Muscle of leg (tissue), 11 donors: ENCODE results near the gene UBE2J1. TPM values are rescaled to one million over a fixed set of nuclear protein-coding genes. Genes with fewer than 3 reads are reported as not detected.

Source experiments
- DNase-seq: peaks from one replicate; pipeline ENCODE4 v3.0.0; 2013
- H3K27ac ChIP-seq: one replicate; pipeline ENCODE4 v1.5.1; 2013; ENCODE audit warnings: mild to moderate bottlenecking, low read length, control low read depth
- H3K27me3 ChIP-seq: one replicate; pipeline ENCODE4 v1.6.1; 2013; ENCODE audit warnings: low read length; ENCODE audit not compliant: control insufficient read depth, insufficient read depth
- H3K36me3 ChIP-seq: one replicate; pipeline ENCODE4 v1.6.1; 2013; ENCODE audit warnings: low read length; ENCODE audit not compliant: control insufficient read depth, insufficient read depth
- H3K4me1 ChIP-seq: one replicate; pipeline ENCODE4 v1.6.1; 2013; ENCODE audit warnings: low read length; ENCODE audit not compliant: control insufficient read depth, insufficient read depth
- H3K4me3 ChIP-seq: one replicate; pipeline ENCODE4 v1.5.1; 2013; ENCODE audit warnings: low read length, control low read depth
- H3K9me3 ChIP-seq: replicated peaks from 2 replicates; pipeline ENCODE4 v1.6.1; 2013; ENCODE audit warnings: low read depth, low read length; ENCODE audit not compliant: control insufficient read depth
- WGBS: methylation state at CpG from one replicate; pipeline ENCODE4 v1.1.5; 2013; ENCODE audit warnings: missing lambda C conversion rate; ENCODE audit not compliant: insufficient coverage; 5-methylcytosine and 5-hydroxymethylcytosine counted together
- polyA plus RNA-seq, 8 donors: library from polyadenylated mRNA; unstranded; fragments of 120-200 nt; gene quantifications; one replicate each; pipeline versions ENCODE4 v1.2.1 to v1.2.3, GENCODE V29; 2013; ENCODE audit warnings: inconsistent platforms in 1 of 8, low replicate concordance in 1 of 8; ENCODE audit not compliant: insufficient read length in 8 of 8, insufficient read depth in 1 of 8
- total RNA-seq: library from RNA; stranded (reverse); fragments of 120-200 nt; gene quantifications from one replicate; pipeline ENCODE4 v1.2.4, GENCODE V29; 2013

The UBE2J1 gene
- total and polyA plus RNA-seq, 9 donors, result 28.3 to 45.9 (median 36.2) TPM

DNA sequence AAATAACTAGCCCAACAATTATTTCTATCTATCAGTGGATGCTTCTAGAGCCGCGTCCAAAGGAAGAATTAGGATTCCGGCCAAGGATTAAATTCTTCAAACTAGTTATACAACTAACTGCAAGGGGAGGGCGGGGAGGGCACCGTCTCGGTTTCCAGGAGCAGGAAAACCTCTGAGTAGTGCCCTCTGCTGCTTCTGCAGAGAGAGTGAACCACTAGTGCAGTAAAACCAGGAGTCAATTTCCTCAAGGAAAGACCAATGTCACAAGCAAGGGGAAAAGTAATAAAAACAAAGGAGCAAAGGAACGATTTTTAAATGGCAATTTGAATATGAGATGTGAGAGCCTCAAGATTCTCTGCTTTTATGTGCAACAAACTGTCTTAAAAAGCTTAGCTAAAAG is 16.5 kb upstream of the UBE2J1 start:
- Histone ChIP-seq H3K27me3 (no peaks in the 10 kb centered on the region), H3K9me3 (no peaks in the 10 kb centered on the region), H3K27ac (no peak overlapping the region), H3K36me3 (peaks cover 3% of the 10 kb centered on the region), H3K4me3 (no peak overlapping the region), H3K4me1 (peaks cover 7% of the 10 kb centered on the region)
- 0% methylated on average over 3 of the region's 7 CpGs for WGBS
- DNase-seq, result peak; percentile 48

- H3K9me3 ChIP-seq, result no peaks in the 10 kb centered on the region
- no peaks in the 10 kb centered on the region for H3K27me3 ChIP-seq
- no CpG with 5 or more reads among the region's 6 CpGs for WGBS
- peaks cover 7% of the 10 kb centered on the region for H3K4me1 ChIP-seq
- no peak overlapping the region for H3K4me3 ChIP-seq
- peaks cover 3% of the 10 kb centered on the region for H3K36me3 ChIP-seq
- no peak overlapping the region for H3K27ac ChIP-seq
- peak; percentile 71 for DNase-seq
These were observed 15.6 kb upstream of the UBE2J1 start for GRCh38 chr6:89368107-89368506.

GRCh38 chr6:89364586-89364985 is 12.1 kb upstream of the UBE2J1 start:
- H3K27ac ChIP-seq, result no peak overlapping the region
- DNase-seq, result no peak
- H3K36me3 ChIP-seq, result no peaks in the 10 kb centered on the region
- H3K9me3 ChIP-seq, result no peaks in the 10 kb centered on the region
- peaks cover 3% of the 10 kb centered on the region for H3K4me1 ChIP-seq
- no peaks in the 10 kb centered on the region for H3K27me3 ChIP-seq
- no peak overlapping the region for H3K4me3 ChIP-seq

DNA sequence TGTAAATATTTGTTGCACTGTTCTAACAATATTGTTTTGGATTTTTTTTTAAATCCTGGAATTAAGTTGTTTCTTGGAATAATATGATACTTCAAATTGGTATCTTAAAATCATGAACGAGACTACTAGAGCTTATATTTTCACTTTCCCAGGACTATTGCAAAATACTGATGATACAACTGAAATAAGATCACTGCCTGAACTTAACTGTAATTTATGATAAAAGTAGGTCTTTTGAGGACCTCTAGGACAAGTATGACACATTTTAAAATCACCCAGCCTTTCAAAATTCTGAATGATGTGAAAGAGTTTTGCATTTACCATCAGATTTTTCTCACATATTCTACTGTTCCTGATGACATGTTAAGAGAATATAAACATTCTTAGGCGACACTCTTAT is 8.6 kb upstream of the UBE2J1 start:
- H3K27me3 ChIP-seq, result no peaks in the 10 kb centered on the region
- DNase-seq, result no peak
- no peaks in the 10 kb centered on the region for H3K4me1 ChIP-seq
- no CpG with 5 or more reads among the region's 2 CpGs for WGBS
- H3K36me3 ChIP-seq, result no peaks in the 10 kb centered on the region
- H3K27ac ChIP-seq, result no peak overlapping the region
- no peaks in the 10 kb centered on the region for H3K9me3 ChIP-seq
- no peak overlapping the region for H3K4me3 ChIP-seq

GRCh38 chr6:89360415-89360999 is 8.0 kb upstream of the UBE2J1 start:
- no CpG with 5 or more reads among the region's 2 CpGs for WGBS
- no peaks in the 10 kb centered on the region for H3K27me3 ChIP-seq
- H3K4me3 ChIP-seq, result no peak overlapping the region
- DNase-seq, result no peak
- no peak overlapping the region for H3K27ac ChIP-seq
- no peaks in the 10 kb centered on the region for H3K36me3 ChIP-seq
- no peaks in the 10 kb centered on the region for H3K4me1 ChIP-seq
- H3K9me3 ChIP-seq, result no peaks in the 10 kb centered on the region

GRCh38 chr6:89359561-89359960 is 7.0 kb upstream of the UBE2J1 start:
- no peak for DNase-seq
- no peaks in the 10 kb centered on the region for H3K36me3 ChIP-seq
- H3K27ac ChIP-seq, result no peak overlapping the region
- no peaks in the 10 kb centered on the region for H3K27me3 ChIP-seq
- 18% methylated on average over 1 of the region's 1 CpG for WGBS
- no peak overlapping the region for H3K4me3 ChIP-seq
- no peaks in the 10 kb centered on the region for H3K4me1 ChIP-seq
- H3K9me3 ChIP-seq, result no peaks in the 10 kb centered on the region

DNA sequence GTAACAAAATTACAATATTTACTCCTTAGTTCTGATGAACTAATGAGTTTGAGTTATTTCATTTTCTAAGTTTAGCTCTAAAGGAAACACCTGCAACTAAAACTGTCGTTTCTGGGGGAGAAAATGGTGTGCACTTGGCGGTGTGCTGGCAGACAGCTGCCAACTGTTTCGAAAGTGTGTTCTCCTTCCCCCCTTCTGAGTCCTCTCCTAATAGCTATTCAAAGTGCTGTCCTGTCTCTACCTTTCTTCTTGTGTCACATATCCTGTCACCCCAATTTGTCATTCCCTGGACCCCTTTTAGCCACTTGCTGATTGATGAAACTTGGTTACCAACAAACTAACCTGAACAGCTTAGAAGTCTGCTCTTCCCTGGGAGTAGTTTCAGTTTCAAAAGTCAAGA is 4.9 kb upstream of the UBE2J1 start:
- WGBS, result 10% methylated on average over 1 of the region's 3 CpGs
- H3K4me3 ChIP-seq, result no peak overlapping the region

DNA sequence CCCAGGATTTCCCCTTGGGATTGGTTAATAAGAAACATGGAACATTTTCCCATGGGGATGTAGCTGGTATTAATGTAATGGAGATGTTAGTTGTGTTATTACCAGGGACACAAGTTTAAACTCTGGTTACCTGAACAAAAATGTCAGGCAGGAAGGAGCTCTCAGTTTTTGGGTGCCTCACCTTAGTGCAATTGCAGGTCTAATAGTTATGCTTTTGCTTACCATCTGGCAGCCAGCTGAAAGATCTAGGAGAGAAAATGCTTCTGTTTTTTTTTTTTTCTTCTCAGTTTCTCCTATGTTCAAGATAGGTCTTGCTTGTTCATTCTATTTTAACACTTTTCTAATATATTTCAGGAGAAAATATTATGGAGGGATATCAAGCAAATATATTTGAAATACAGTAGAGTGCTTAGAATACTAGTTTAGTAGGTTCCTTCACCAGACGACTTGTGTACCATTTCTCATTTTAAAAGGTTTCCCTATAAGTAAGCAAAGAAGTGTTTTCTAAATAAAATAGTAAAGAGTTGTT is 4.2 kb upstream of the UBE2J1 start:
- DNase-seq, result no peak
- H3K4me3 ChIP-seq, result no peak overlapping the region
- no peak overlapping the region for H3K27ac ChIP-seq
- WGBS, result no CpG with 5 or more reads among the region's 1 CpG
- H3K9me3 ChIP-seq, result no peaks in the 10 kb centered on the region
- H3K4me1 ChIP-seq, result no peaks in the 10 kb centered on the region
- H3K27me3 ChIP-seq, result no peaks in the 10 kb centered on the region
- H3K36me3 ChIP-seq, result no peaks in the 10 kb centered on the region

More for the DNA sequence above, 4.9 kb upstream of the UBE2J1 start:
- H3K36me3 ChIP-seq, result no peaks in the 10 kb centered on the region
- H3K27me3 ChIP-seq, result no peaks in the 10 kb centered on the region
- H3K4me1 ChIP-seq, result no peaks in the 10 kb centered on the region
- H3K9me3 ChIP-seq, result no peaks in the 10 kb centered on the region
- H3K27ac ChIP-seq, result peak overlapping the region; percentile 33
- no peak for DNase-seq

GRCh38 chr6:89355511-89356194 is 3.1 kb upstream of the UBE2J1 start:
- no peak overlapping the region for H3K4me3 ChIP-seq
- H3K9me3 ChIP-seq, result no peaks in the 10 kb centered on the region
- peaks cover 4% of the 10 kb centered on the region for H3K4me1 ChIP-seq
- no CpG with 5 or more reads among the region's 2 CpGs for WGBS
- no peak overlapping the region for H3K27ac ChIP-seq
- no peaks in the 10 kb centered on the region for H3K27me3 ChIP-seq
- DNase-seq, result no peak
- H3K36me3 ChIP-seq, result no peaks in the 10 kb centered on the region

DNA sequence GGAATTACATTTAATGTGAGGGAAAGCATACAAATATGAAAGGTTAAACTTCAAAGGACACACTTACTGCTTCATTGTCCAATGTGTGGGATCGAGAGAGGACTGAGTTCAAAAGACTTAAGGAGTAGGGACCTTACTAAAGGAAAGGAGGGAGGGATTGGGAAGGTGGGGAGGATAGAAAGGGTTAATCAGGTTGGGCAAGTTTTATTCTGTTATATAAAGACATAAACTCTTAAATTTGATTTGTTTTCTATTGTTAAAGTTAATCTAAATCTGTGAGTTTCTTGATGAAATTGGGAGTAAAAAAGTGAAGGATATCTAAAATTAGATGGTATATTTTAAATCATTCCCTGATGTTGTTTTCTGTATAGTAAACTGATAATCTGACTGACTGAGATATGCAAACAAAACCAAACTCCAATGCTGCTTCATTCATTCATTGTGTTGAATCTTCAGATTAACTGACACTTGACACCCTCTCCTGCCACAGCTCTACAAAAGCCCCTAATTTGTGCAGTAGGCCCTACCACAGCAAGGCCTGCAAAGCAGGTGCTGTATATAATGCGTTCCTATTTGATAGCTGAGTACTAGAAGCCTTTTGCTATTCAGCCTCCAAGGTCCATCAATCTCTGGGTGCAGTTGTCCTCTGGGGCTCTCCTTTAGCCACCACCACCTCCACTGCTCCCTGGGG is 1.3 kb upstream of the UBE2J1 start:
- Histone ChIP-seq H3K9me3 (no peaks in the 10 kb centered on the region), H3K4me3 (no peak overlapping the region), H3K36me3 (peaks cover 2% of the 10 kb centered on the region), H3K4me1 (peaks cover 7% of the 10 kb centered on the region), H3K27ac (peak overlapping the region; percentile 94), H3K27me3 (no peaks in the 10 kb centered on the region)
- WGBS, result 100% methylated on average over 1 of the region's 2 CpGs
- no peak for DNase-seq
